Inferior parietal cortex (tissue), 1 donor: Measurements from ENCODE around the gene VN1R2.
"Not testable (repeated sequence)": the region's sequence is repeated elsewhere in the genome, so short reads cannot be mapped to it uniquely, and the experiment has no call there.

Source experiments
- DNase-seq: peaks from one replicate; pipeline ENCODE4 v3.0.0-alpha.2; 2016; ENCODE audit errors: extremely low spot score

Gene VN1R2, protein sequence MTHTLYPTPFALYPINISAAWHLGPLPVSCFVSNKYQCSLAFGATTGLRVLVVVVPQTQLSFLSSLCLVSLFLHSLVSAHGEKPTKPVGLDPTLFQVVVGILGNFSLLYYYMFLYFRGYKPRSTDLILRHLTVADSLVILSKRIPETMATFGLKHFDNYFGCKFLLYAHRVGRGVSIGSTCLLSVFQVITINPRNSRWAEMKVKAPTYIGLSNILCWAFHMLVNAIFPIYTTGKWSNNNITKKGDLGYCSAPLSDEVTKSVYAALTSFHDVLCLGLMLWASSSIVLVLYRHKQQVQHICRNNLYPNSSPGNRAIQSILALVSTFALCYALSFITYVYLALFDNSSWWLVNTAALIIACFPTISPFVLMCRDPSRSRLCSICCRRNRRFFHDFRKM

DNA sequence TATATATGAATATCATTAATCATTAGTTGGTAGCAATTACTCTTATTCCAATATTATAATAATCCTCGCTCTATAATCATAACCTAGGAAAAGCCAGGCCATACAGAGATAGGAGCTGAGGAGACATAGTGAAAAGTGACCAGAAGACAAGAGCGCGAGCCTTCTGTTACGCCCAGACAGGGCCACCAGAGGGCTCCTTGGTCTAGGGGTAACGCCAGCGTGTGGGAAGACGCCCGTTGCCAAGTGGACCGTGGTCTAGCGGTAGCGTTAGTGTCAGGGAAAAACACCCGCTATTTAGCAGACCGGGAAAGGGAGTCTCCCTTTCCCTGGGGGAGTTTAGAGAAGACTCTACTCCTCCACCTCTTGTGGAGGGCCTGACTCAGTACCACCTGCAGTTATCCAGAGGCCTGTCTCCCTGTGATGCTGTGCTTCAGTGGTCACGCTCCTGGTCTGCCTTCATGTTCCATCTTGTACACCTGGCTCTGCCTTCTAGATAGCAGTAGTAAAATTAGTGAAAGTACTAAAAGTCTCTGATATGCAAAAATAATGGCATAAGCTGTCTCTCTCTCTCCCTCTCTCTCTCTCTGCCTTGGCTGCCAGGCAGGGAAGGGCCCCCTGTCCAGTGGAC, at the start of gene VN1R2:
Gene VN1R2, plus strand, starts transcription at position 578 of the 628 bp plus-strand sequence. CDS start 84 bp downstream, outside the sequence.
- DNase-seq = not testable (repeated sequence)

DNA sequence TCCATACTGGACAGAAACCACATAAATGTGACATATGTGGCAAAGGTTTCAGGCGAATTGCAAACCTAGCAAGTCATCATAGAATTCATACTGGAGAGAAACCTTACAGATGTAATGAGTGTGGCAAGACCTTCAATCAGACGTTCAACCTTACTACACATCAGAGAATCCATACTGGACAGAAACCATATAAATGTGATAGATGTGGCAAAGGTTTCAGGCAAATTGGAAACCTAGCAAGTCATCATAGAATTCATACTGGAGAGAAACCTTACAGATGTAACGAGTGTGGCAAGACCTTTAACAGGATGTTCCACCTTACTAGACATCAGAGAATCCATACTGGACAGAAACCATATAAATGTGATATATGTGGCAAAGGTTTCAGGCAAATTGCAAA, 46.5 kb upstream of the VN1R2 start:
- not testable (repeated sequence) for DNase-seq

DNA sequence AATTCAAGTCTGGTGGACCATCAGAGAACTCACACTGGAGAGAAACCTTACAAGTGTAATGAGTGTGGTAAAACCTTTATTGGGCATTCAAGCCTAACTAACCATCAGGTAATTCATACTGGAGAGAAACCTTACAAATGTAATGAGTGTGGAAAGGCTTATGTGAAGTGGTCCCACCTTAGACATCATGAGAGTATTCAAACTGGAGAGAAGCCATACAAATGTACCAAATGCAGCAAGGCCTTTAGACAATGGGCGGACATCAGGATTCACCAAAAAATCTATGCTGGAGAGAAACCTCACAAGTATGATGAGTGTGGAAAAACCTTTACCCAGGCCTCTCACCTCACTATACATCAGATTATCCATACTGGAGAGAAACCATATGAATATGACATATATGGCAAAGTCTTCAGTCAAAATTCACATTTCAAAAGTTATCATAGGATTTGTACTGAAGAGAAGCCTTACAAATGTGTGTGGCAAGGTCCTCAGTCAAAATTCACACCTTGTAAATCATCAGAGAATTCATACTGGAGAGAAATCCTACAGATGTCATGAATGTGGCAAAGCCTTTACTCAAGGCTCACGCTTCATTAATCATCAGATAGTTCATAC, 45.3 kb upstream of the VN1R2 start:
- DNase-seq = no peak

DNA sequence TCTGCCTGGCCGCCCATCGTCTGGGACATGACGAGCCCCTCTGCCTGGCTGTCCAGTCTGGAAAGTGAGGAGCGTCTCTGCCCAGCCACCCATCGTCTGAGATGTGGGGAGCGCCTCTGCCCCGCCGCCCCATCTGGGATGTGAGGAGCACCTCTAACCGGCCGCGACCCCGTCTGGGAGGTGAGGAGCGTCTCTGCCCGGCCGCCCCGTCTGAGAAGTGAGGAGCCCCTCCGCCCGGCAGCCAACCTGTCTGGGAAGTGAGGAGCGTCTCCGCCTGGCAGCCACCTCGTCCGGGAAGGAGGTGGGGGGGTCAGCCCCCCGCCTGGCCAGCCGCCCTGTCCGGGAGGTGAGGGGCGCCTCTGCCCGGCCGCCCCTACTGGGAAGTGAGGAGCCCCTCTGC, 35.4 kb upstream of the VN1R2 start:
- not testable (repeated sequence) for DNase-seq

DNA sequence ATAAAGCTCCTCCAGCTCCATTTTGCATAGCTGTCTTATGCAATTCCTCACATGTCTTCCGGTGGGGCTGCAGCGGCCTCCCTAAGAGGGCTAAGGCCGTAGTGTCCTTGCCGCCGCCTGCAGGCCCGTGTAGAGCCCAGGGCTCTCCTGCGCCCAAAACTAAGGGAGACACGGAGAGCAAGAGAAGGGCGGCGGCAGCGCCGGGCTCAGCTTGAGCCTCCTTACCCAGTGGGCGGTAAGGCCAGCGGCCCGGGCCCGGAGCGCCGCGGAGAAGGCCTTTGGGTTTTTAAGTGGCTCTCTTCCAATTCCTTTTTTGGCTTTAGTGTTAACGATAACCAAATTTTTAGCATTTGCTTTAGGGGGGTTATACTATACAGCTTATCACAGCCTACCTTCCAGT, 33.5 kb upstream of the VN1R2 start:
- no peak for DNase-seq

DNA sequence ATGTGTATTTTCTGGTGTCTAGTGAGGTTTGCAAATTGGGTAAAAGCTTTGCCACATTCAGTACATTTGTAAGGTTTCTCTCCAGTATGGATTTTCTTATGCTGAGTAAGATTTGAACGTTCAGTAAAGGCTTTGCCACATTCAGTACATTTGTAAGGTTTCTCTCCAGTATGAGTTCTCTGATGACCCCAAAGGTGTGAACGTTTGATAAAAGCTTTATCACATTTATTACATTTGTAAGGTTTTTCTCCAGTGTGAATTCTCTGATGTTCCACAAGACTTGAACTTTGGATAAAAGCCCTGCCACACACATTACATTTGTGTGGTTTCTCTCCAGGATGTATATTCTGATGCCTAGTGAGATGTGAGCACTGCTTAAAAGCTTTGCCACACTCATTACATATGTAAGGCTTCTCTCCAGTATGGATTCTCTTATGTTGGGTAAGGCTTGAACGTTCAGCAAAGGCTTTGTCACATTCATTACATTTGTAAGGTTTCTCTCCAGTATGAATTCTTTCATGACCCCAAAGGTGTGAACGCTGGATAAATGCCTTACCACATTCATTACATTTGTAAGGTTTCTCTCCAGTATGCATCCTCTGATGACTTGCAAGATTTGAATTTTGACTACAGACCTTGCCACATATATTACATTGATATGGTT, 20.8 kb upstream of the VN1R2 start:
- DNase-seq = no peak

DNA sequence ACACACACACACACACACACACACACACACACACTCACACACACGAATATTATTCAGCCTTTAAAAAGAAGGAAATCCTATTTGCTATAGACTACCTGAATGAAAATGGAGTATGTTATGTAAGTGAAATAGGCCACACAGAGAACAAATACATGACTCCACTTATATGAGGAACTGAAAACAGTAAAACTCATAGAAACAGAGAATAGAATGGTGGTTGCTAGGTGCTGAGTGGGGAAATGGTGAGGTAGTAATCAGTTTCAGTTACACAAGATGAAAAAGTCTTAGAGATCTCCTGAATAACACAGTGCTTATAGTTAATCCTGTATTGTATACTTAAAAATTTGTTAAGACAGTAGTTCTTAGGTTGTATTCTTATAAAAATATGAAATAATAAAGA, 11.6 kb upstream of the VN1R2 start:
- DNase-seq = no peak

DNA sequence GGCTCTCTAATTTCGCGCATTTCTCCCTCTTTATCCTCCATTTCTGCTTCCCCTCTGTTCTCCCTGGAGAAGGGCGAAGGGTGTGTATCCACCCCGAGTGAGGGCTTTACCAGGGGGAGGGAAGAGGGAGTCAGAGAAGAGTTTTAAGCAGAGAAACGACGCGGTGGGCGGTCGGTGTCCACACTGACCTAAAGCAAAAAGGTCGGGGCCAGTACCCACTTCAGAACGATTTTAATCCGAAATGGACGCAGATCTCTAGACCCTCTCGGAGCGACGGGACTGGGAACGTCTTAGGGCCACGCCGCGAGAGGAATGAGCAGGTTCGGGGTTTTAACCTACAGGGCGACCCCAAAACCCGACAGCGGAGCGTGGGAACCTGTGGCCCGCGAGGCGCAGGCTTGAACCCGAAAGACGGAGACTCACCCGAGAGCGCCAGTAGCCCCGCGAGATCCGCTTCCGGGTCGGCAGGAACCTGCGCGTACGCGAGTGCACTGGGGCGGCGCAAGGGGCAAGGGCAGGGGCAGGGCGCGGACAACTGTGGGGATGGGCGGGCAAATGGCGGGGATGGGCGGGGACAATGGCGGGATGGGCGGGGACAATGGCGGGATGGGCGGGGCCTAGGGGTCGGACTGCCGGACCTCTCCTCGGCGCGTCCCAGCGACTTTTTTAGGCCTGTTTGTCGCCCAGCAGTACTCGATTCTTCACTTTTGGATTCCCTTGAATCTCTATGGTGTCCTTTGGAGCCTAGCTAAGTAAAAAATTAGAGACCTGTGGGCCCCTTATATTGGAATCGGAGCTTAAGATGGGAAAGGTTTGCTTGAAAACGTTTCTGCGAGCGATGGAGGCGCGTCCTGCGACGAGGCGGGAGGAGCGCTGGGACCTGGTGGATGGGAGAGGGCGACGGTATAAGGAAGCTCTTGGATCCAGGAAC, 3.4 kb upstream of the VN1R2 start, which contains the start of gene ZNF677:
Gene ZNF677, minus strand, starts transcription at position 463 of the 931 bp plus-strand sequence. CDS start 3,323 bp downstream, outside the sequence.
- DNase-seq = peak; percentile 84

DNA sequence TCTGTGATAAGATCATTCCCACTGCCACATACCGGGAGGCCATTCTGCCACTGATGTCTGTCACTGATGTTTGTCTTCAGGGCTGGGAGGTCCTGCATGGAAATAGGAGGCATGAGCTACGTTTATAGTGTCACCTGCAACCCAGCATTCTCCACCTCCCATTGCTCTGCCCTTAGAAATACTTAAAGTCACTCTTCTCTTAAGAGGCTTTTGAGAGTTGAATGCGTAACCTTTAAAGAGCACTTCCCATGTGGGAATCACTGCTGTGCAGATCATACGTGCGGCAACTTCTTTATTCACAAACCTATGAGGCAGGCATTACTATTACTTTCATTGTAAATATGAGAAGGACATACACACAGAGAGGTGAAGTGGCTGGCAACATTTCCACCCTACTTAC, 9.5 kb downstream of the VN1R2 start, which contains the start of gene VN1R4:
Gene VN1R4, minus strand, starts transcription at position 101 of the 400 bp plus-strand sequence. Its CDS starts 58 bp downstream, at position 43.
- not testable (repeated sequence) for DNase-seq

DNA sequence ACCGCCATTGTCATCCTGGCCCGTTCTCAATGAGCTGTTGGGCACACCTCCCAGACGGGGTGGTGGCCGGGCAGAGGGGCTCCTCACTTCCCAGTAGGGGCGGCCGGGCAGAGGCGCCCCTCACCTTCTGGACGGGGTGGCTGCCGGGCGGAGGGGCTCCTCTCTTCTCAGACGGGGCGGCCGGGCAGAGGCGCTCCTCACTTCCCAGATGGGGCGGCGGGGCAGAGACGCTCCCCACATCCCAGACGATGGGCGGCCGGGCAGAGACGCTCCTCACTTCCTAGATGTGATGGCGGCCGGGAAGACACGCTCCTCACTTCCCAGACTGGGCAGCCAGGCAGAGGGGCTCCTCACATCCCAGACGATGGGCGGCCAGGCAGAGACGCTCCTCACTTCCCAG, 11.8 kb downstream of the VN1R2 start:
- DNase-seq = not testable (repeated sequence)

DNA sequence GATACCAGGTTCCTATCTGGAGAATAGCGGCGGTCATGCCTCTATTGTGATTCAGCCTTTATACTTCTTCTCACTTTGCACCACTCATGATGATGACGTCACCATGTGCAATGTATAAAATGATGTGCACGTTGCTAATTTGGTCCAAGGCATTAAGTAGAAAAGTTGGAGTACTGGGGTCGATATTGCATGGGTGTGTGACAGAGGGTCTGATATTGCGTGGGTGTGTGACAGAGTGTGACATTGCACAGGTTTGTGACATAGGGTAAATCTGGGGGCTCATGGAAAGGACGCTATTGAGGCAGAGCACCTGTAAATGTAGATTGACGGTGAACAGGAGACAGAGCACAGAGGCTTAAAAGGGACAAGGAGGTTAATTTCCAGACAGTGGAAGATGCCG, 14.0 kb downstream of the VN1R2 start:
- no peak for DNase-seq

DNA sequence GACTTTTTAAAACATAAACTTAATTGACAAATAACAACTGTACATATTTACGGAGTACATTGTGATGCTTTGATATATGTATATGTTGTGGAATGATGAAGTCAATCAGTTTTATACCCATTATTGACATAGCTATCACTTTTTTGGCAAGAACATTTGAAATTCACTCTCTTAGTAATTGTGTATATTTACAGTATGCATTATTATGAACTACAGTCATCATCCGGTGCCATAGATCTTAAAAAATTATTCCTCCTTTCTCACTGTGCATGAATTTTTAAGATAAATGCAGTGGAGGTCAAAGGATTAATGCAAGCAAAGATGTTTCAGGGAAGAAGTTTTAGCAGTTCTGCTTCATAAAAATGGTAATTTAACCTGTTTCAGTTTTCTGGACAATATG, 17.4 kb downstream of the VN1R2 start:
- no peak for DNase-seq

DNA sequence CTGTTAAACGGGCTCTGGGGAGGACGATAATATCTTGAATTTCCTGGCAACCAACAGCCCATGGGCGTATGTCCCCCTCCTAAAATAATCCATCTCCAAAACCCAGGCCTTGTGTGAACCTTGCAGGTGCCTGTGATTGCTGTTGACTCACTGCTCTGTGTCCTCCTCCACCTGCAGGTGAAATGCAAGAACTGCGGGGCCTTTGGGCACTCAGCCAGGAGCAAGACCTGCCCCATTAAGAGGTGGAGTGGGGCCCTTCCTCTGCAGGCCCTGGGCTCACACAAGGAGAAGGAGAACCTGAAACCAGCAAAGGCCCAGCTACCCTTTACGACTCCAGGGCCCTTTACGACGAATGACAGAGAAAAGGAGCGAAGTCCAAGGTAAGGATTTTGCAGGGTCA, 23.9 kb downstream of the VN1R2 start:
- not testable (repeated sequence) for DNase-seq

DNA sequence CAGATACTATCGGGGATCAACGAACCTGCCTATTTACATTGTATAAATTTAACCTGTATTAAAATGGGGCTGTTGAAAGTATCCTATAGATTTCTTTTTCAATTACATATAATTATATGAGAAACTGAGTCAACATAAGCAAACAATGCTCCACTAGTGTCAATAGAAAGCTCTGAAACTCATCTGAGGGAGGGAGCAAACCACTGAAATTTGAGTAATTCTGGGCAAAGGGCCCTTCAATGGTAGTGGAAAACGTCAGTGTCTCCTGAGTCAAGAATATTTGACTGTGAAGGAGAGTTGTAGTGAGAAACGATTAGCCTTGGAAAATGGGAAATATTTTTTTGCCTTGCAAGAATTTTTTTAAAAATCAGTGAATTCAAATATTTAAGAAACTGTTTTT, 27.0 kb downstream of the VN1R2 start:
- DNase-seq = no peak

DNA sequence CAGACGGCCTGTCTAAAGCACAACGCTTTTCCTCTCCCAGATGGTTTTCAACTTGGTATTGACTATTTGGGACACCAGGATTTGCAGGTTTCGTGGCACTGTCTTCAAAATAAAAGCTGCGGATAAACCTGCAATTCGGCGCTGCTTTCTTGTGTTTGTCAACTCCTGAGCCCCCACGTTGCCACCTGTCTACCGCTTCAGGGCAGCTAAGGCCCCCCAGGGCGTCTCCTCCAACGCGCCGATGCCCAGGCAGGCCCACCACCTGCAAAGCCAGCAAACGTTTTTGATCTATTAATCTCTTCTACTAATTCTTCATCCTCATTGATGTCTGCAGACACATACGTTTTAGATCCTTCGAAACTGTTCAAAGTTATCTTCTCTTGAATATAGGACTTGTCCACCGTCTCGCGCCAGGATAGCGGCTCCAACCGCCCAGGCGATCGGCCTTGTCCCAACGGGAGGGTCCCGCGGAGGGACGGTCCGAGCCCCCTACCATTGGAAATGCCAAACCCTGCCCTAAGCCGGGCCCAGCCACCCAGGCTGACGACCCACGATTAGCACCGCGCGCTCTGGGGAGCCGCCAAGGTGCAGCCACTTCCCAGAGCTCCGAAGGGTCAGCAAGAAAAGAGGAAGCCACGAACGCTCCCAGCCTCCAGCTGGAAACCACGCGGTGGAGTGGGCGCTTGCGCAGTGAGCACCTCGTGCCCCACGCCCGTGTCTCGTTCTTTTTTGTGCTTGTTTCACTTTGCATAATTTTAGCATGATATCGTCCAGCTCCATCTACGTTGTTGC, 32.9 kb downstream of the VN1R2 start:
- DNase-seq = no peak

DNA sequence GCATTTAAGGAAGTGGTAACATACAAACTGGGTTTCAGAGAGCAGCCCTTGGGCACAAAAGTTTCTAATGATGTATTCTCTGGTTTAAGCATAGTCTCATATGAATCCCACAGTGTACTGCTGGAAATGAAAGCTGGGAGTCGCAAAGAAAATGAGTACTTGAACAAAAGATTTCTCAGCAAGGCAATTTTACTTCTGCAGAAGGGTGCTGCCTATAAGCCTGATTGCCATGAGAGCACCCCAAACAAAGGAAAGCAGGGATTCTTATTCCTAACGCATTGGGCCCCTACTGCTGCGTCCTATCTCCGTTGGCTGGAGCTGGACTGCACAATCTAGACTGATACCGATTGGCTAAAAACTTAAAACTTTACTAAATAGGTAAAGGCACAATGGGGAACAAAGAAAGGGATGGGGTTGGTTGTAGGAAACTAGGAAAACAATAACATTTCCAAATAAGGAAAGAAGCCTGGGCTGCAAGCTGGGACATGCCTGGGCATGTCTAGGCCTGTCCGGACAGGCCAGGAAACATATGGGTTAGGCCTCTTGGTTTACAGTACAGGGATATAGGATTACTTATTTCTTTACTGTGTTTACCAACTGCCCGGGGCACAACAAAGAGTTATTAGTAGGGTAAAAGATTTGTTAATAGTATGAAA, 36.8 kb downstream of the VN1R2 start:
- no peak for DNase-seq

DNA sequence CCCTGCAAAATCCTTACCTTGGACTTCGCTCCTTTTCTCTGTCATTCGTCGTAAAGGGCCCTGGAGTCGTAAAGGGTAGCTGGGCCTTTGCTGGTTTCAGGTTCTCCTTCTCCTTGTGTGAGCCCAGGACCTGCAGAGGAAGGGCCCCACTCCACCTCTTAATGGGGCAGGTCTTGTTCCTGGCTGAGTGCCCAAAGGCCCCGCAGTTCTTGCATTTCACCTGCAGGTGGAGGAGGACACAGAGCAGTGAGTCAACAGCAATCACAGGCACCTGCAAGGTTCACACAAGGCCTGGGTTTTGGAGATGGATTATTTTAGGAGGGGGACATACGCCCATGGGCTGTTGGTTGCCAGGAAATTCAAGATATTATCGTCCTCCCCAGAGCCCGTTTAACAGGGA, 43.2 kb downstream of the VN1R2 start:
- not testable (repeated sequence) for DNase-seq

DNA sequence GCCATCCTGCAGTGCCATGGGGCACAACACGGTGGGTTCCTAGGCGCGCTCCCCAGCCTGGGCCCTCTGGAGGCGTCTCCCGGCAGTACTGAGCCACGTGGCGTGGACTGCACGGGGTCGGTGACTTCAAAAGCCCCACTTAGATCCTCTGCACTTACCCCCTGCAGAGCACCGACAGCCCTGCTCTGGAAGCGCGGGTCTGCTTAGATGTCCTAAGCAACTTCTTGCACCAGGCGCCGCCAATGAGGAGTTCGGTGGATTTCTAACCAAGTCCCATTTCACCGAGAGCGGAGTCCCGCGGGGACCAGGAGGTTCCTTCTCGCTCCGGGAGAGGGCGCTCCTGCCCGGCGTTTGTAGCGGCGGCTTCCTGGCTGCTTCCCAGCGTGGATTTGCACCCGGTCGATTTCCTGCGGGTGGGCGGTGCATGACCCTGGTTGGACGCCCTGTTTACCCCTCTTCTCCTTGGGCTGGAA, 50.3 kb downstream of the VN1R2 start:
- peak; percentile 1 for DNase-seq
